Cardiac muscle cell (in vitro differentiated cells and primary cell): Measurements from ENCODE around the gene ANGPT4. TPM values are rescaled to one million over a fixed set of nuclear protein-coding genes. Genes with fewer than 3 reads are reported as not detected.
A peak's percentile ranks its signal among the peaks of the same experiment; 100 is the strongest.

ENCODE experiments used
- DNase-seq, 2 donors: peaks; one replicate each; pipeline versions ENCODE4 v3.0.0 to v3.0.0-alpha.2; 2010 to 2017; ENCODE audit warnings: low read depth in 1 of 2, low spot score in 1 of 2
- H3K27ac ChIP-seq: fragments of 200-600 bp; sonication (generic); 2 replicates; pipeline ENCODE4 v1.5.1; 2016
- H3K27me3 ChIP-seq: fragments of 200-600 bp; sonication (generic); 2 replicates; pipeline ENCODE4 v1.6.0; 2016; ENCODE audit warnings: control low read depth
- H3K36me3 ChIP-seq: fragments of 200-600 bp; sonication (generic); 2 replicates; pipeline ENCODE4 v1.5.1; 2016; ENCODE audit warnings: control low read depth
- H3K4me1 ChIP-seq: fragments of 200-600 bp; sonication (generic); 2 replicates; pipeline ENCODE4 v1.8.1; 2017; ENCODE audit warnings: low read depth, mild to moderate bottlenecking, mixed run types
- H3K4me3 ChIP-seq: fragments of 200-600 bp; sonication (generic); 2 replicates; pipeline ENCODE4 v1.5.1; 2016; ENCODE audit warnings: mild to moderate bottlenecking
- H3K9me3 ChIP-seq: fragments of 200-600 bp; sonication (generic); 2 replicates; pipeline ENCODE4 v1.5.1; 2017; ENCODE audit warnings: low read depth, mild to moderate bottlenecking, control low read depth
- polyA plus RNA-seq: library from polyadenylated mRNA; unstranded; fragments of >200 nt; fragmentation: Nextera tagmentation; extraction: Ambion mirVana; gene quantifications from 2 replicates; pipeline ENCODE4 v1.2.1, GENCODE V29; 2016
- total RNA-seq: library from RNA; depleted of rRNA; stranded (reverse); fragments of >200 nt; gene quantifications from 2 replicates; pipeline ENCODE4 v1.2.3, GENCODE V29; 2016
- TF ChIP-seq, protein P1 (sequence below): IDR thresholded peaks from 2 replicates; pipeline ENCODE4 v1.5.1; 2012; ENCODE audit warnings: low read depth, mild to moderate bottlenecking, low read length

Gene ANGPT4
- total and polyA plus RNA-seq, 2 experiments from 2014 or later, result 0.15 to 0.80 TPM

DNA sequence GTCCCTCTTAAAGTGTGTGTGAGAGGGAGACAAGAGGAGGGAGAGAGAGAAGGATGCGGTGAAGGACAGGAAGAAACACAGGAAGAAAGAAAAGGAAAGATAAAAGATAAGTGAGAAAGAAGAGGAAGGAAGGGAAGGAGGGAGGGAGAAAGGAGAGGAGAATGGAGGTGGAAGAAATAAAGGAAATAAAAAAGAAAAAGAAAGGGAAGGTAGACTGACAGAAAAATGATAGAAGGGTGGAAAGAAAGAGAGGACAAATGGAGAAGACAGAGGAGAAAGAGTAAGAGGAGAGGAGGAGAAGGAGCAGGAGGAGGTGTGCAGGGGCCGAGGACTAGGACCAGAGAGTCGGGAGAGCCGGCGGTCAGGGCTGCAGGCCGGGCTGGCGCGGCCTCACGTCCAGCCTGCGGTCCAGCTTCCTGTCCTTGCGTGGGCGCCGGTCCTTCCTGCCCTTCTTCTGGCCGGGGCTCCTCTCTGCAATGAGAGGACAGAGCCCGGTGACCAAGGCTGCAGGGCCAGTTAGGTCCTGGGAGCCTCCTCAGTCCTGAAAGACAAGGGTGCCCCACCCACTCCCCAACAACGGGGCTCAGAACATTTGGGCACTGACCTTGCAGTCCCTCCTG lies 44.0 kb upstream of the ANGPT4 start:
- DNase-seq, result no peak
- Histone ChIP-seq H3K4me3 (no peak overlapping the region), H3K9me3 (no peaks in the 10 kb centered on the region), H3K36me3 (no peaks in the 10 kb centered on the region), H3K27me3 (no peaks in the 10 kb centered on the region), H3K27ac (no peak overlapping the region), H3K4me1 (no peaks in the 10 kb centered on the region)
- TF ChIP-seq, protein P1, sequence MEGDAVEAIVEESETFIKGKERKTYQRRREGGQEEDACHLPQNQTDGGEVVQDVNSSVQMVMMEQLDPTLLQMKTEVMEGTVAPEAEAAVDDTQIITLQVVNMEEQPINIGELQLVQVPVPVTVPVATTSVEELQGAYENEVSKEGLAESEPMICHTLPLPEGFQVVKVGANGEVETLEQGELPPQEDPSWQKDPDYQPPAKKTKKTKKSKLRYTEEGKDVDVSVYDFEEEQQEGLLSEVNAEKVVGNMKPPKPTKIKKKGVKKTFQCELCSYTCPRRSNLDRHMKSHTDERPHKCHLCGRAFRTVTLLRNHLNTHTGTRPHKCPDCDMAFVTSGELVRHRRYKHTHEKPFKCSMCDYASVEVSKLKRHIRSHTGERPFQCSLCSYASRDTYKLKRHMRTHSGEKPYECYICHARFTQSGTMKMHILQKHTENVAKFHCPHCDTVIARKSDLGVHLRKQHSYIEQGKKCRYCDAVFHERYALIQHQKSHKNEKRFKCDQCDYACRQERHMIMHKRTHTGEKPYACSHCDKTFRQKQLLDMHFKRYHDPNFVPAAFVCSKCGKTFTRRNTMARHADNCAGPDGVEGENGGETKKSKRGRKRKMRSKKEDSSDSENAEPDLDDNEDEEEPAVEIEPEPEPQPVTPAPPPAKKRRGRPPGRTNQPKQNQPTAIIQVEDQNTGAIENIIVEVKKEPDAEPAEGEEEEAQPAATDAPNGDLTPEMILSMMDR, result no peak

DNA sequence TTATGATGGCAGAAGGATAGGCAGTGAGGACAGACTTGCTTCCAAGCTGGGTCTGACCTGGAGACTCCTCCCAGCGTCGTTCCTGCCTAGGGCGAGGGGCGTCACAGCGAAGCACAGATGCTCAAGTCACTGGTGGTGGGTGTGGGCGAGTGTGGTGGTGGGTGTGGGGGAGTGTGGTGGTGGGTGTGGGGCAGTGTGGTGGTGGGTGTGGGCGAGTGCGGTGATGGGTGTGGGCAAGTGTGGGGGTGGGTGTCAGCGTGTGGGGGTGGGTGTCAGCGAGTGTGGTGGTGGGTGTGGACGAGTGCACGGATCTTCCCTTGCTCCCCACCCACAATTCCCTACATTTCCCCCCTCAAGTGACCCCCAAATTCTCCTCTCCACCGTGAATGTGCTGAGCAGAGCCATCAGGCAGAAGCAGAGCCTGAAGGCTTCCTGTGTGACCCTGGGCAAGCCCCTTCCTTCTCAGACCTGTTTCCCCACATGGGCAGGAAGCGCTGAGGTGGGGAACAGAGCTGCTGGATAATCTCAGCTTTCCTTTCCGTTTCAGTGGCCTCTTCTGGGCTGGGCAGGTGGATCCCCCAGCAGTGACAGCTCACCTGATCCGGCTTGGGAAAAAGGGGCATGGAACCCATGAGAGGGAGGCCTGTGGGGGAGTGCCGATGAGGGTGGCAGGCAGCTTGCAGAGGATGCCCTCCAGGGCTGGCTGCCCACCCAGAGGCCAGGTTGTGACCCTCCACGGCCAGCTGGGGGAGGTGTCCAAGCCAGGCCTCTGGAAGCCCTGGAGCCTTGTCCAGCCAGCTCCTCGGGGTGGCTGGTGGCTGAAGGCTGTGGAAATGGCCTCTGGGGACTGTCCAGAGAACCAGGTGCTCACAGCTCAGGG lies 43.0 kb upstream of the ANGPT4 start:
- no peak for DNase-seq
- TF ChIP-seq, protein P1, result no peak
- no peak overlapping the region for H3K27ac ChIP-seq
- H3K4me1 ChIP-seq, result no peaks in the 10 kb centered on the region
- no peak overlapping the region for H3K4me3 ChIP-seq
- H3K36me3 ChIP-seq, result no peaks in the 10 kb centered on the region
- no peaks in the 10 kb centered on the region for H3K27me3 ChIP-seq
- H3K9me3 ChIP-seq, result no peaks in the 10 kb centered on the region

- no peaks in the 10 kb centered on the region for H3K27me3 ChIP-seq
- H3K9me3 ChIP-seq, result no peaks in the 10 kb centered on the region
- no peak for DNase-seq
- no peaks in the 10 kb centered on the region for H3K4me1 ChIP-seq
- H3K36me3 ChIP-seq, result no peaks in the 10 kb centered on the region
- TF ChIP-seq, protein P1, result no peak
- H3K4me3 ChIP-seq, result no peak overlapping the region
- no peak overlapping the region for H3K27ac ChIP-seq
These were observed 41.4 kb upstream of the ANGPT4 start for GRCh38 chr20:957544-957943.

DNA sequence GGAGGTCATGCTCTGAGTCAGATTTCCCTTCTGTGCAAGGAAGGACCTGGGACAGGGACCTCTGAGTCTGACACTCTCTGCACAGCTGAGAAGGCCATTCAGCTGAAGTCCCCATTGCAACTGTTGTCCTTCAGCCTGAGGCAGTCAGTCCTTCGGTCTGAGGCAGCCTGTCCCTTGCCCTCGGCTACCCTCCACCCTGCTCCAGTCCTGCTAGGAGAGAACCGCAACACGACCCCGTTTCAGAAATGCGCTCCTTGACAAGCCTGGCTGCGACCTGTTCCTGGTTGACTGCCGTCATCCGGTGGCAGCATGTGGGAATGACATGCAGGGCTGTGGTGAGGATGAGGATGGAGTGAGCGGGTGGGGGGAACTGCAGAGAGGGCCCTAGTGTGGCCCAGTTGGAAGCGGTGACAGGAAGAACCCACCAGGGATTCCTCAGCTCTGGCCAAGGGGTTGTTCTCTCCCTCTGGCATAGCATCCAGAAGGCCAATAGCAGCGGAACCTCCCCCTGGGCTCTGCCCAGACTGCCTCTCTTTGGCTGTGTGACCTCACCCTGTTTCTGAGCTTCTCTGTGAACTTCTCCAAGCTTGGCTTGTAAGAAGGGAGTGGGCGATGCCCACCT lies 40.3 kb upstream of the ANGPT4 start:
- H3K27me3 ChIP-seq, result no peaks in the 10 kb centered on the region
- peak; percentile 68 to 83 for DNase-seq
- H3K9me3 ChIP-seq, result no peaks in the 10 kb centered on the region
- no peak overlapping the region for H3K4me3 ChIP-seq
- no peaks in the 10 kb centered on the region for H3K36me3 ChIP-seq
- H3K27ac ChIP-seq, result no peak overlapping the region
- TF ChIP-seq, protein P1, result peak; percentile 99
- no peaks in the 10 kb centered on the region for H3K4me1 ChIP-seq

DNA sequence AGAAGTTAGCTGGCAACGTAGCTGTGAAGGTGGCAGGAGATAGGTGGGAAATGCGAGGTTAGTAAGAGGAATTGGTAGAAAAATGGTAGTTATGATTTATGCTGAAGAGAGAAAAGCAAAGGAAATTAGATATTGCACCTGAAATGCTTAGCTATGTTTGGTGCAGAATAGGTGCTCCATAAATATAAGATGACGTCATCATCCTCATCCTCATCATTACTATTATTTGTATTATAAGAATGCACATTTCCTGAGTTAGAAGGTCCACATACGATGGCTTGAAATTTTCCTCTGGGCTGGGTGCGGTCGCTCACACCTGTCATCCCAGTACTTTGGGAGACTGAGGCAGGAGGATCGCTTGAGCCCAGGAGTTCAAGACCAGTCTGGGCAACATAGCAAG lies 39.5 kb upstream of the ANGPT4 start:
- Histone ChIP-seq H3K4me1 (no peaks in the 10 kb centered on the region), H3K36me3 (no peaks in the 10 kb centered on the region), H3K27me3 (no peaks in the 10 kb centered on the region), H3K4me3 (no peak overlapping the region), H3K9me3 (no peaks in the 10 kb centered on the region), H3K27ac (no peak overlapping the region)
- TF ChIP-seq, protein P1, result no peak
- DNase-seq, result no peak
